GM19438 (cell line): ENCODE data around the gene PTPRA.
"Not testable (repeated sequence)": the region's sequence is repeated elsewhere in the genome, so short reads cannot be mapped to it uniquely, and the experiment has no call there.

Source experiments
- ATAC-seq: cut with Tn5 transposase; IDR thresholded peaks from one replicate; pipeline ENCODE4 v1.9.1; 2021; ENCODE audit warnings: low read depth; ENCODE audit not compliant: unreplicated experiment

The PTPRA gene

GRCh38 chr20:3067139-3068014 is 194.1 kb downstream of the PTPRA start:
- ATAC-seq, result peak; percentile 27

- ATAC-seq, result peak; percentile 58
These were observed 194.8 kb downstream of the PTPRA start for GRCh38 chr20:3068075-3068474.

GRCh38 chr20:3068986-3069900 is 196.0 kb downstream of the PTPRA start:
- no peak for ATAC-seq

GRCh38 chr20:3070725-3071124 is 197.4 kb downstream of the PTPRA start:
- no peak for ATAC-seq

GRCh38 chr20:3071266-3071609 is 198.0 kb downstream of the PTPRA start:
- no peak for ATAC-seq

- ATAC-seq, result no peak
These were observed 198.6 kb downstream of the PTPRA start, which contains the start of gene OXT for GRCh38 chr20:3071610-3072529. TSS of gene OXT (plus strand) at chr20:3071620. CDS start at chr20:3071656, 36 bp downstream.

GRCh38 chr20:3072530-3073250 is 199.4 kb downstream of the PTPRA start:
- no peak for ATAC-seq

- ATAC-seq, result not testable (repeated sequence)
These were observed 200.0 kb downstream of the PTPRA start for GRCh38 chr20:3073251-3073643.

GRCh38 chr20:3074812-3075211 is 201.5 kb downstream of the PTPRA start:
- ATAC-seq, result no peak

GRCh38 chr20:3075315-3075714 is 202.0 kb downstream of the PTPRA start:
- ATAC-seq, result not testable (repeated sequence)

GRCh38 chr20:3077618-3078134 is 204.4 kb downstream of the PTPRA start:
- no peak for ATAC-seq

GRCh38 chr20:3080939-3081388 is 207.7 kb downstream of the PTPRA start:
- no peak for ATAC-seq

- no peak for ATAC-seq
These were observed 208.4 kb downstream of the PTPRA start for GRCh38 chr20:3081641-3082040.

- ATAC-seq, result no peak
These were observed 209.1 kb downstream of the PTPRA start for GRCh38 chr20:3082306-3082951.

GRCh38 chr20:3082955-3083952 is 210.0 kb downstream of the PTPRA start:
- ATAC-seq, result no peak

- no peak for ATAC-seq
These were observed 211.2 kb downstream of the PTPRA start, which contains the start of gene AVP for GRCh38 chr20:3084283-3084985. TSS of gene AVP (minus strand) at chr20:3084724. CDS start at chr20:3084674, 50 bp downstream.

GRCh38 chr20:3084986-3085360 is 211.7 kb downstream of the PTPRA start:
- no peak for ATAC-seq
